ENCODE results near the gene CNOT6.
A peak's percentile ranks its signal among the peaks of the same experiment; 100 is the strongest.

CNOT6 gene

GRCh38 chr5:180618829-180619562, 124.8 kb downstream of the CNOT6 start (continued):
- TF ChIP-seq ZNF488 (tag by site-specific recombination; IDR thresholded peaks at IDR 0.05) (no peak), ZSCAN5A (tag by site-specific recombination; IDR thresholded peaks at IDR 0.05) (no peak), ZNF311 (tag by site-specific recombination; IDR thresholded peaks at IDR 0.05; ENCODE audit: borderline replicate concordance) (no peak), ZNF239 (tag by site-specific recombination; IDR thresholded peaks at IDR 0.05) (no peak), ZNF335 (tag by site-specific recombination; conservative IDR thresholded peaks at IDR 0.05) (peak; percentile 71), ZNF76 (tag by site-specific recombination; IDR thresholded peaks at IDR 0.05; ENCODE audit: borderline replicate concordance, low read depth) (no peak)

GRCh38 chr5:180619563-180619915, 125.4 kb downstream of the CNOT6 start:
- Histone ChIP-seq H3K4me3 (ENCODE audit: low read depth, low read length) (no peak overlapping the region), H3K4me1 (ENCODE audit: control insufficient read depth, insufficient read depth, low read length) (no peaks in the 10 kb centered on the region; the same call in 1 of the 2 replicates), H3K27ac (ENCODE audit: extremely low read depth, low read depth, low read length) (no peak overlapping the region), H3K9me3 (ENCODE audit: control insufficient read depth, insufficient read depth, low read depth, low read length) (no peaks in the 10 kb centered on the region), H3K36me3 (ENCODE audit: control insufficient read depth in 2 of 2, insufficient read depth in 1 of 2, low read length in 2 of 2) (peaks cover 0 to 17% of the 10 kb centered on the region in 2 experiments; a peak in 1 of 3 replicates)
- peak; percentile 19; the same call in 1 of the 2 replicates for TF ChIP-seq ZEB2 (tag by site-specific recombination; IDR thresholded peaks at IDR 0.05)
- peak; percentile 22; the same call in 1 of the 2 replicates for TF ChIP-seq HIC1 (tag by site-specific recombination; IDR thresholded peaks at IDR 0.05)
- peak; percentile 9; the same call in 1 of the 2 replicates for TF ChIP-seq GLIS2 (tag by site-specific recombination; IDR thresholded peaks at IDR 0.05)
- TF ChIP-seq PRDM4 (tag by site-specific recombination; IDR thresholded peaks at IDR 0.05), result no peak
- no peak for TF ChIP-seq SETDB1 (IDR thresholded peaks at IDR 0.05; ENCODE audit: insufficient read length, low read length)
- ChIA-PET POLR2A (interaction anchor here (0.5 to 1.0 kb wide), 2 partner anchors 14 to 243 kb away, joined by 3 read pairs; no protein-coding TSS in a partner anchor), CTCF (interaction anchor here (0.6 to 1.5 kb wide), 19 partner anchors 8 to 489 kb away, joined by 3 to 16 read pairs (median 3); no protein-coding TSS in a partner anchor)

GRCh38 chr5:180620014-180620413, 125.8 kb downstream of the CNOT6 start:
- TF ChIP-seq ZNF239 (tag by site-specific recombination; IDR thresholded peaks at IDR 0.05) (no peak), HOXA7 (CRISPR knock-in tag; IDR thresholded peaks at IDR 0.05; ENCODE audit: borderline replicate concordance) (no peak), ZFP3 (tag by site-specific recombination; IDR thresholded peaks at IDR 0.05; ENCODE audit: low read depth) (no peak), ZNF561 (tag by site-specific recombination; IDR thresholded peaks at IDR 0.05; ENCODE audit: borderline replicate concordance) (no peak), TSHZ1 (tag by site-specific recombination; IDR thresholded peaks at IDR 0.05; ENCODE audit: borderline replicate concordance) (no peak), ZNF843 (tag by site-specific recombination; IDR thresholded peaks at IDR 0.05) (no peak), GFI1B (tag by site-specific recombination; IDR thresholded peaks at IDR 0.05) (no peak), CTCF (tag by site-specific recombination; IDR thresholded peaks at IDR 0.05) (no peak)
- CTCF ChIA-PET, result interaction anchor here (0.6 to 1.3 kb wide), 8 partner anchors 8 to 490 kb away, joined by 3 to 16 read pairs (median 4); no protein-coding TSS in a partner anchor
- Histone ChIP-seq H3K36me3 (ENCODE audit: control insufficient read depth in 2 of 2, insufficient read depth in 1 of 2, low read length in 2 of 2) (peaks cover 0 to 14% of the 10 kb centered on the region in 2 experiments; a peak in 1 of 3 replicates), H3K4me3 (ENCODE audit: low read depth, low read length) (no peak overlapping the region), H3K27ac (ENCODE audit: extremely low read depth, low read depth, low read length) (no peak overlapping the region), H3K9me3 (ENCODE audit: control insufficient read depth, insufficient read depth, low read depth, low read length) (no peaks in the 10 kb centered on the region), H3K4me1 (ENCODE audit: control insufficient read depth, insufficient read depth, low read length) (no peaks in the 10 kb centered on the region; the same call in 1 of the 2 replicates)
- POLR2A ChIA-PET, result no interaction called here
